ENCODE measurements around the gene CLPX. TPM values are rescaled to one million over a fixed set of nuclear protein-coding genes. Genes with fewer than 3 reads are reported as not detected.
A peak's percentile ranks its signal among the peaks of the same experiment; 100 is the strongest.

CLPX gene
- total RNA-seq, 1 donor from 2014 or later = 58.7 TPM

DNA sequence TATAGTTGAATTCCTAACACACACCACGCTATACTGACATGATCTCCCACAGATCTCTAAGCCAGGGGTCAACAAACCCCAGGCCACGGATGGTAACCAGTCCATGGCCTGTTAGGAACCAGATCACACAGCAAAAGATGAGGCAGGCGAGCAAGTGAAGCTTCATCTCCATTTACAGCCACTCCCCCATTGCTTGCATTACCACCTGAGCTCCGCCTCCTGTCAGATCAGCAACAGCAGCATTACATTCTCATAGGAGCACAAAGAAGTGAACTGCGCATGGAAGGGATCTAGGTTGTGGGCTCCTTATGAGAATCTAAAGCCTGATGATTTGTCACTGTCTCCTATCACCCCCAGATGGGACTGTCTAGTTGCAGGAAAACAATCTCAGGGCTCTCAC lies 54.2 kb downstream of the CLPX start:
- H3K36me3 Mint-ChIP-seq = peaks cover 25% of the 10 kb centered on the region
- no peak for DNase-seq (ENCODE audit: low spot score in 2 of 2, unreplicated experiment in 2 of 2)
- H3K27me3 Mint-ChIP-seq (ENCODE audit: low read depth) = no peaks in the 10 kb centered on the region
- peak overlapping the region; percentile 30 for H3K4me3 Mint-ChIP-seq
- no peak for TF ChIP-seq CTCF (IDR thresholded peaks at IDR 0.05; ENCODE audit: unreplicated experiment)
- peaks cover 22% of the 10 kb centered on the region for H3K4me1 Mint-ChIP-seq
- peak overlapping the region; percentile 22 for H3K27ac Mint-ChIP-seq
- H3K9me3 Mint-ChIP-seq = no peaks in the 10 kb centered on the region

DNA sequence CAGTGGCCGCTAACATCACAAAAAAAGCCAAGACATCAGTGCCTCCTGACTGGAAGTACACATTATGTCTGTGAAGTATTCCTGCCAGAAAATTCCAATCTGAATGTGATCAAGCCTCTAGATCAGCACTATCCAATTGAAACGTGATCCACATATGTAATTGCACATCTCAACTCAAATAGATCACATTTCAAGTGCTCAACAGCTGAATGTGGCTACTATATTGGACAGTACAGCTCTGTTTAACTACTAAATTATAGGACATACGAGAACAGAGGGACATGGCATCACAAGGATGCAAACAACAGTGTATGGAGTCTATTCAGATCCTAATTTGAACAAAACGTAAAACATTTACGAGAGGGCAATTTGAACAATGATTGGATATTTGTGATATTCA lies 69.6 kb downstream of the CLPX start:
- no peak overlapping the region for H3K27ac Mint-ChIP-seq
- H3K9me3 Mint-ChIP-seq = no peaks in the 10 kb centered on the region
- H3K36me3 Mint-ChIP-seq = peaks cover 43% of the 10 kb centered on the region
- peaks cover 6% of the 10 kb centered on the region for H3K4me1 Mint-ChIP-seq
- no peaks in the 10 kb centered on the region for H3K27me3 Mint-ChIP-seq (ENCODE audit: low read depth)
- no peak for TF ChIP-seq CTCF (IDR thresholded peaks at IDR 0.05; ENCODE audit: unreplicated experiment)
- DNase-seq (ENCODE audit: low spot score in 2 of 2, unreplicated experiment in 2 of 2) = no peak
- no peak overlapping the region for H3K4me3 Mint-ChIP-seq

DNA sequence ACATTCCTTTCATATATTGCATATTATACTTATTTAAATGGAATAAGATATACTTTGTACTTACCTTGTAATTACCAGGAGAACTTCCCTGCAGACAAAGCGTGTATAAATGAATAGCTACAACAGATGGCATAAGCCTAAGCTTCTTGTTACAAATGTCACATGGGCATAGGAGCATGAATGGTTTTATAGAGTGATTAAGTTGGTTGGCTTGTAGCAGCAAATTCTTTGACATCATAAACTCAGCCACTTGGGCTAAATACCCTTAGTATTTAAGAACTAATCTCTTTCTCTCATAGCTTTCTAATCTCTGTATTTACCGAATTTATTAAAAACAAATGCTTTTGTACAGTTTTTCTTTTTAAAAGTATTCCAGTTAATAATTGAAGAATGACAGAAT lies 70.1 kb downstream of the CLPX start, which contains the start of gene UBAP1L:
UBAP1L (minus strand) TSS at position 115 of the 400 bp plus-strand sequence. CDS start 8,985 bp downstream, outside the sequence.
- H3K27me3 Mint-ChIP-seq (ENCODE audit: low read depth) = no peaks in the 10 kb centered on the region
- no peaks in the 10 kb centered on the region for H3K9me3 Mint-ChIP-seq
- H3K4me1 Mint-ChIP-seq = peaks cover 6% of the 10 kb centered on the region
- no peak for TF ChIP-seq CTCF (IDR thresholded peaks at IDR 0.05; ENCODE audit: unreplicated experiment)
- DNase-seq (ENCODE audit: low spot score in 2 of 2, unreplicated experiment in 2 of 2) = no peak
- H3K36me3 Mint-ChIP-seq = peaks cover 43% of the 10 kb centered on the region
- no peak within 1 kb of the TSS for H3K27ac Mint-ChIP-seq
- H3K4me3 Mint-ChIP-seq = no peak within 1 kb of the TSS

DNA sequence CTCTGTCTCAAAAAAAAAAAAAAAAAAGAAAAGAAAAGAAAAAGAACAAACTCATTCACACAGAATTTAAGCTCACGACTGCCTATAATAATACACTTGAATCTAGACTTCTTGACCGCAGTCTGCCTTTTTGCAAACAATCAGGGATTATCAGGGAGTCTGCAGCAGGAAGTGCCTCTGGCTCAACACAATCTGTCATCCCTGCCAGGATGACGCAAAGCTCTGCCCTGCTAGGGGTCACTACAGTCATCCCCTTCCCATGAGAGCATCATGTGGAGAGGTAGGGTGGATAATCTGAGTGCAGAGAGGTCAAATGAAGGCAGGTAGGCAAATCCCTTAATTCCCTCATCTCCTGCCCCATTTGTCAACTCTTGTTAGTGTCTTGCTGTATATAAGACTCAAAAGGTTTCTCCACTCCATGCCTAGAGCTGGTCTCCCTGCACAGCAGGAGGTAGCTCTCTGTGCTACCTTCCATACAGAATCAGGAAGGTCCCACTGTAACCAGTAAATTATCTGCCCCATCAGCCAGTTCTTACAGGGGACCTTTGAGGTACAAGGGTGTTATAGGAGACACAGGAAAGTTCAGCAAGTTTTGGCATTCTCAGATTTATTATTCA lies 74.4 kb downstream of the CLPX start:
- DNase-seq (ENCODE audit: low spot score in 2 of 2, unreplicated experiment in 2 of 2) = no peak
- H3K36me3 Mint-ChIP-seq = peaks cover 37% of the 10 kb centered on the region
- no peak for TF ChIP-seq CTCF (IDR thresholded peaks at IDR 0.05; ENCODE audit: unreplicated experiment)
- peaks cover 6% of the 10 kb centered on the region for H3K4me1 Mint-ChIP-seq
- no peaks in the 10 kb centered on the region for H3K27me3 Mint-ChIP-seq (ENCODE audit: low read depth)
- peak overlapping the region; percentile 23 for H3K27ac Mint-ChIP-seq
- H3K4me3 Mint-ChIP-seq = no peak overlapping the region
- H3K9me3 Mint-ChIP-seq = no peaks in the 10 kb centered on the region

- Mint-ChIP-seq H3K4me1 (peaks cover 5% of the 10 kb centered on the region), H3K27me3 (ENCODE audit: low read depth) (no peaks in the 10 kb centered on the region), H3K4me3 (no peak overlapping the region), H3K27ac (no peak overlapping the region), H3K9me3 (no peaks in the 10 kb centered on the region), H3K36me3 (peaks cover 34% of the 10 kb centered on the region)
- TF ChIP-seq CTCF (IDR thresholded peaks at IDR 0.05; ENCODE audit: unreplicated experiment) = no peak
- DNase-seq (ENCODE audit: low spot score in 2 of 2, unreplicated experiment in 2 of 2) = no peak
Observed at GRCh38 chr15:65106011-65106590, 79.0 kb downstream of the CLPX start.
